SK-N-SH (cell line): ENCODE measurements around the gene SCAMP3. TPM values are rescaled to one million over a fixed set of nuclear protein-coding genes. Genes with fewer than 3 reads are reported as not detected.

Experiments used
- CTCF ChIA-PET: fragments of 300-600, 350-600 bp; formaldehyde crosslinking; extraction: SDS; loops from one replicate; lab custom pipeline; 2021; lab: Yijun Ruan, JAX
- POLR2A ChIA-PET: fragments of 350-600 bp; sonication (Branson Sonifier 250); formaldehyde crosslinking; extraction: SDS; loops from one replicate; lab custom pipeline; 2020; ENCODE audit warnings: antibody characterized with exemption, inconsistent platforms; lab: Yijun Ruan, JAX
- DNase-seq: peaks from one replicate; pipeline ENCODE4 v3.0.0; 2012
- H2AFZ ChIP-seq: fragments of 200-600 bp; sonication (generic); 2 replicates; pipeline ENCODE4 v1.8.1; 2016; ENCODE audit warnings: antibody characterized with exemption, mild to moderate bottlenecking, low read depth
- H3F3A ChIP-seq: fragments of 200-600 bp; sonication (generic); replicated peaks from 2 replicates; pipeline ENCODE3; 2016; ENCODE audit warnings: antibody characterized with exemption, mild to moderate bottlenecking; ENCODE audit not compliant: insufficient read depth
- H3K27ac ChIP-seq, 2 experiments: fragments of 200-500 bp in 1 of 2; fragments of 200-600 bp in 1 of 2; sonication (Bioruptor generic) in 1 of 2; sonication (generic), shearing (Covaris generic) in 1 of 2; 2 replicates each; pipeline versions ENCODE4 v1.5.1 to v1.6.1; 2014 to 2016; ENCODE audit warnings: low read depth in 2 of 2, inconsistent platforms in 1 of 2, low read length in 1 of 2, mild to moderate bottlenecking in 1 of 2, mixed read lengths in 1 of 2
- H3K27me3 ChIP-seq: fragments of 200-600 bp; sonication (generic), shearing (Covaris generic); 2 replicates; pipeline ENCODE4 v1.6.1; 2016; ENCODE audit warnings: mixed run types; ENCODE audit not compliant: insufficient read depth
- H3K36me3 ChIP-seq, 2 experiments: fragments of 200-500 bp in 1 of 2; fragments of 200-600 bp in 1 of 2; sonication (Bioruptor generic) in 1 of 2; sonication (generic) in 1 of 2; replicated peaks in 1 of 2; 2 replicates each; pipeline versions ENCODE3 to v1.5.1; 2014 to 2016; ENCODE audit warnings: low read length in 1 of 2, mild to moderate bottlenecking in 1 of 2; ENCODE audit not compliant: insufficient read depth in 2 of 2, control insufficient read depth in 1 of 2
- H3K4me1 ChIP-seq, 2 experiments: fragments of 200-500 bp in 1 of 2; fragments of 200-600 bp in 1 of 2; sonication (Bioruptor generic) in 1 of 2; sonication (generic), shearing (Covaris generic) in 1 of 2; 2 replicates each; pipeline versions ENCODE4 v1.5.1 to v1.6.1; 2014 to 2016; ENCODE audit warnings: low read depth in 1 of 2, low read length in 1 of 2, mixed run types in 1 of 2; ENCODE audit not compliant: insufficient read depth in 2 of 2, control insufficient read depth in 1 of 2
- H3K4me2 ChIP-seq: fragments of 200-600 bp; sonication (generic), shearing (Covaris generic); 2 replicates; pipeline ENCODE4 v1.6.1; 2017; ENCODE audit warnings: mixed run types
- H3K4me3 ChIP-seq, 2 experiments: fragments of 200-500 bp in 1 of 2; fragments of 200-600 bp in 1 of 2; sonication (Bioruptor generic) in 1 of 2; sonication (generic), shearing (Covaris generic) in 1 of 2; 2 replicates each; pipeline versions ENCODE4 v1.5.1 to v1.8.1; 2014 to 2016; ENCODE audit warnings: low read depth in 2 of 2, inconsistent platforms in 1 of 2, low read length in 1 of 2, mild to moderate bottlenecking in 1 of 2, mixed read lengths in 1 of 2, moderate library complexity in 1 of 2
- H3K79me2 ChIP-seq: fragments of 200-600 bp; sonication (generic); 2 replicates; pipeline ENCODE4 v1.8.1; 2017; ENCODE audit warnings: mild to moderate bottlenecking; ENCODE audit not compliant: insufficient read depth
- H3K9ac ChIP-seq: fragments of 200-600 bp; sonication (generic); 2 replicates; pipeline ENCODE4 v1.6.1; 2017; ENCODE audit warnings: mixed run types
- H3K9me2 ChIP-seq: fragments of 200-600 bp; sonication (generic); 2 replicates; pipeline ENCODE4 v1.6.1; 2017; ENCODE audit warnings: mixed run types
- H3K9me3 ChIP-seq: fragments of 200-600 bp; sonication (generic); 2 replicates; pipeline ENCODE4 v1.6.1; 2017; ENCODE audit warnings: mixed run types, mild to moderate bottlenecking, moderate library complexity
- H4K20me1 ChIP-seq: fragments of 200-600 bp; sonication (generic); 2 replicates; pipeline ENCODE4 v1.6.1; 2017; ENCODE audit warnings: mild to moderate bottlenecking, mixed run types; ENCODE audit not compliant: insufficient read depth
- EP300 ChIP-seq, 2 experiments: IDR thresholded peaks; 2 replicates each; pipeline versions ENCODE4 v1.4.0 to v1.6.1; 2012; ENCODE audit warnings: borderline replicate concordance in 1 of 2, low read depth in 1 of 2, low read length in 1 of 2
- FOXJ3 ChIP-seq: sonication (generic); formaldehyde crosslinking; IDR thresholded peaks from 2 replicates; pipeline ENCODE4 v1.5.1; 2020; ENCODE audit warnings: mild to moderate bottlenecking, missing genetic modification reagents
- FOXM1 ChIP-seq: IDR thresholded peaks from 2 replicates; pipeline ENCODE4 v1.4.0; 2012; ENCODE audit warnings: low read depth, mild to moderate bottlenecking
- GATA2 ChIP-seq: sonication (generic); formaldehyde crosslinking; IDR thresholded peaks from 2 replicates; pipeline ENCODE4 v1.5.0; 2020; ENCODE audit warnings: mild to moderate bottlenecking, missing genetic modification reagents
- MXI1 ChIP-seq: IDR thresholded peaks from 2 replicates; pipeline ENCODE4 v1.6.1; 2012; ENCODE audit warnings: mild to moderate bottlenecking, low read depth, low read length, improper control_type of control experiment
- NRF1 ChIP-seq: IDR thresholded peaks from 2 replicates; pipeline ENCODE4 v1.6.1; 2012; ENCODE audit warnings: low read depth, mild to moderate bottlenecking, low read length
- TAF1 ChIP-seq: IDR thresholded peaks from 2 replicates; pipeline ENCODE4 v1.6.1; 2012; ENCODE audit warnings: low read depth, mild to moderate bottlenecking, low read length, moderate library complexity, borderline replicate concordance
- TEAD4 ChIP-seq: IDR thresholded peaks from 2 replicates; pipeline ENCODE4 v1.4.0; 2012; ENCODE audit warnings: mild to moderate bottlenecking, borderline replicate concordance; ENCODE audit not compliant: insufficient read depth
- YY1 ChIP-seq: IDR thresholded peaks from 2 replicates; pipeline ENCODE4 v1.4.0; 2012; ENCODE audit warnings: low read depth, mild to moderate bottlenecking
- WGBS: methylation state at CpG from one replicate; pipeline ENCODE4 v1.1.6; 2017; ENCODE audit warnings: low lambda C conversion rate; 5-methylcytosine and 5-hydroxymethylcytosine counted together
- polyA plus RNA-seq, 3 experiments: library from polyadenylated mRNA; depleted of rRNA; stranded (reverse); fragments of >200 nt; gene quantifications; 2 replicates each; pipeline ENCODE4 v1.2.3, GENCODE V29; 2012
- TF ChIP-seq, protein P1 (sequence below): fragments of 150-350 bp; IDR thresholded peaks from 2 replicates; pipeline ENCODE4 v1.6.1; 2016; ENCODE audit warnings: mild to moderate bottlenecking, low read depth, low read length
- TF ChIP-seq, protein P2 (sequence below): fragments of 200-600 bp; sonication (generic); IDR thresholded peaks from 2 replicates; pipeline ENCODE4 v1.6.1; 2017; ENCODE audit warnings: antibody characterized with exemption, mild to moderate bottlenecking, moderate library complexity
- TF ChIP-seq, protein P3 (sequence below): IDR thresholded peaks from 2 replicates; pipeline ENCODE4 v1.4.0; 2012; ENCODE audit warnings: low read depth, borderline replicate concordance

The SCAMP3 gene
- polyA plus RNA-seq, 1 of the 3 experiments (the other 2 are of a cell fraction) = 193 TPM

DNA sequence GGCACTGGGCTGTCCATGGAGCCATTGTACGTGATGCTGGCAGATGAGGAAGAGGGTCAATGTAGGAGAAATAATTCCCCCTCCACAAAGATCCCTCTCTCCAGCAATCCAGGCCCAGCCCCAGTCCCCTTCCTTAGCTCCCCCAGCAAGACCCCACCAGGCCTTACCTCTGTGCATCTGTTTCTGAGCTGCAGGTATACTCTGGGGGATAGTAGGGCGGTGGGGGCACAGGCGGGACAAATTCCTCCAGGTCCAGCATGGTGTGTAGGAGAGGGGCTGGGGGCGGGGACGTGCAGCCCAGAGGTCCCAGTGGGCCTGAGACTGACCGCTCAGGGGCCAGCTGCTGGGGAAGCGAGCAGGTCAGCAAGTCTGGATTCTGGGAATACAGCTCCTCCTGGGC lies 10.6 kb downstream of the SCAMP3 start:
- no peak overlapping the region for H2AFZ ChIP-seq
- H3K9me3 ChIP-seq = no peaks in the 10 kb centered on the region
- H3K9me2 ChIP-seq = no peaks in the 10 kb centered on the region
- peaks cover 9 to 25% of the 10 kb centered on the region in 2 experiments for H3K36me3 ChIP-seq
- peaks cover 20% of the 10 kb centered on the region for H3F3A ChIP-seq
- no peak overlapping the region for H3K4me2 ChIP-seq
- no peak overlapping the region for H3K4me3 ChIP-seq
- no peak overlapping the region; a peak in 1 of 4 replicates for H3K27ac ChIP-seq
- no peaks in the 10 kb centered on the region for H4K20me1 ChIP-seq
- peaks cover 0 to 20% of the 10 kb centered on the region in 2 experiments; a peak in 1 of 4 replicates for H3K4me1 ChIP-seq
- H3K27me3 ChIP-seq = no peaks in the 10 kb centered on the region
- peaks cover 23% of the 10 kb centered on the region for H3K79me2 ChIP-seq
- no peak for DNase-seq
- CTCF ChIA-PET = interaction anchor here (0.7 to 13.3 kb wide), 33 partner anchors 9 to 739 kb away, joined by 3 to 184 read pairs (median 9); partner anchors contain the start of genes CLK2, FDPS, HCN3 and KRTCAP2
- TF ChIP-seq TAF1 (no peak), EP300 (IDR thresholded peaks at IDR 0.05; ENCODE audit: borderline replicate concordance in 1 of 2, low read depth in 1 of 2, low read length in 1 of 2) (no peak), YY1 (no peak), FOXJ3 (CRISPR knock-in tag) (no peak), TEAD4 (no peak), NRF1 (no peak), FOXM1 (no peak), GATA2 (CRISPR knock-in tag) (no peak), MXI1 (no peak)
- TF ChIP-seq, protein P1, sequence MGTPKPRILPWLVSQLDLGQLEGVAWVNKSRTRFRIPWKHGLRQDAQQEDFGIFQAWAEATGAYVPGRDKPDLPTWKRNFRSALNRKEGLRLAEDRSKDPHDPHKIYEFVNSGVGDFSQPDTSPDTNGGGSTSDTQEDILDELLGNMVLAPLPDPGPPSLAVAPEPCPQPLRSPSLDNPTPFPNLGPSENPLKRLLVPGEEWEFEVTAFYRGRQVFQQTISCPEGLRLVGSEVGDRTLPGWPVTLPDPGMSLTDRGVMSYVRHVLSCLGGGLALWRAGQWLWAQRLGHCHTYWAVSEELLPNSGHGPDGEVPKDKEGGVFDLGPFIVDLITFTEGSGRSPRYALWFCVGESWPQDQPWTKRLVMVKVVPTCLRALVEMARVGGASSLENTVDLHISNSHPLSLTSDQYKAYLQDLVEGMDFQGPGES = no peak
- TF ChIP-seq, protein P2, sequence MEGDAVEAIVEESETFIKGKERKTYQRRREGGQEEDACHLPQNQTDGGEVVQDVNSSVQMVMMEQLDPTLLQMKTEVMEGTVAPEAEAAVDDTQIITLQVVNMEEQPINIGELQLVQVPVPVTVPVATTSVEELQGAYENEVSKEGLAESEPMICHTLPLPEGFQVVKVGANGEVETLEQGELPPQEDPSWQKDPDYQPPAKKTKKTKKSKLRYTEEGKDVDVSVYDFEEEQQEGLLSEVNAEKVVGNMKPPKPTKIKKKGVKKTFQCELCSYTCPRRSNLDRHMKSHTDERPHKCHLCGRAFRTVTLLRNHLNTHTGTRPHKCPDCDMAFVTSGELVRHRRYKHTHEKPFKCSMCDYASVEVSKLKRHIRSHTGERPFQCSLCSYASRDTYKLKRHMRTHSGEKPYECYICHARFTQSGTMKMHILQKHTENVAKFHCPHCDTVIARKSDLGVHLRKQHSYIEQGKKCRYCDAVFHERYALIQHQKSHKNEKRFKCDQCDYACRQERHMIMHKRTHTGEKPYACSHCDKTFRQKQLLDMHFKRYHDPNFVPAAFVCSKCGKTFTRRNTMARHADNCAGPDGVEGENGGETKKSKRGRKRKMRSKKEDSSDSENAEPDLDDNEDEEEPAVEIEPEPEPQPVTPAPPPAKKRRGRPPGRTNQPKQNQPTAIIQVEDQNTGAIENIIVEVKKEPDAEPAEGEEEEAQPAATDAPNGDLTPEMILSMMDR = no peak
- TF ChIP-seq, protein P3, sequence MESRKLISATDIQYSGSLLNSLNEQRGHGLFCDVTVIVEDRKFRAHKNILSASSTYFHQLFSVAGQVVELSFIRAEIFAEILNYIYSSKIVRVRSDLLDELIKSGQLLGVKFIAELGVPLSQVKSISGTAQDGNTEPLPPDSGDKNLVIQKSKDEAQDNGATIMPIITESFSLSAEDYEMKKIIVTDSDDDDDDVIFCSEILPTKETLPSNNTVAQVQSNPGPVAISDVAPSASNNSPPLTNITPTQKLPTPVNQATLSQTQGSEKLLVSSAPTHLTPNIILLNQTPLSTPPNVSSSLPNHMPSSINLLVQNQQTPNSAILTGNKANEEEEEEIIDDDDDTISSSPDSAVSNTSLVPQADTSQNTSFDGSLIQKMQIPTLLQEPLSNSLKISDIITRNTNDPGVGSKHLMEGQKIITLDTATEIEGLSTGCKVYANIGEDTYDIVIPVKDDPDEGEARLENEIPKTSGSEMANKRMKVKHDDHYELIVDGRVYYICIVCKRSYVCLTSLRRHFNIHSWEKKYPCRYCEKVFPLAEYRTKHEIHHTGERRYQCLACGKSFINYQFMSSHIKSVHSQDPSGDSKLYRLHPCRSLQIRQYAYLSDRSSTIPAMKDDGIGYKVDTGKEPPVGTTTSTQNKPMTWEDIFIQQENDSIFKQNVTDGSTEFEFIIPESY = no peak
- no peak overlapping the region for H3K9ac ChIP-seq
- POLR2A ChIA-PET = interaction anchor here (0.6 to 2.9 kb wide), 4 partner anchors 8 to 57 kb away, joined by 3 to 11 read pairs (median 4); partner anchors contain the start of genes FDPS and SCAMP3
- WGBS = 93% methylated on average over 6 of the region's 7 CpGs
